Adrenal gland (tissue), 12 donors: Measurements from ENCODE around the gene RRBP1. TPM values are rescaled to one million over a fixed set of nuclear protein-coding genes. Genes with fewer than 3 reads are reported as not detected.
A peak's percentile ranks its signal among the peaks of the same experiment; 100 is the strongest.

Experiments
- DNase-seq, 7 donors: peaks; one replicate each; pipeline ENCODE4 v3.0.0-alpha.2; 2019 to 2020
- H3K27ac ChIP-seq, 5 donors: fragments of 200-600 bp; sonication (generic) in 4 of 5; 1 replicate in 3 of 5; 2 replicates in 2 of 5; pipeline versions ENCODE4 v1.5.1 to v1.8.0; 2016 to 2020; ENCODE audit warnings: mild to moderate bottlenecking in 1 of 5
- H3K27me3 ChIP-seq: fragments of 200-600 bp; 2 replicates; pipeline ENCODE4 v1.8.0; 2021
- H3K36me3 ChIP-seq, 2 donors: fragments of 200-600 bp; replicated peaks in 1 of 2; 1 replicate in 1 of 2; 2 replicates in 1 of 2; pipeline versions ENCODE4 v1.5.1 to v1.8.0; 2018 to 2022
- H3K4me1 ChIP-seq, 2 donors: fragments of 200-600 bp; replicated peaks in 1 of 2; 1 replicate in 1 of 2; 2 replicates in 1 of 2; pipeline versions ENCODE4 v1.5.1 to v1.8.0; 2018 to 2021
- H3K4me3 ChIP-seq, 4 donors: fragments of 200-600 bp; sonication (generic) in 3 of 4; one replicate each; pipeline ENCODE4 v1.5.1; 2016 to 2018
- H3K9me3 ChIP-seq, 3 donors: fragments of 200-600 bp; sonication (generic) in 1 of 3; replicated peaks in 1 of 3; 1 replicate in 2 of 3; 2 replicates in 1 of 3; pipeline versions ENCODE4 v1.5.1 to v1.8.0; 2016 to 2021
- POLR2A ChIP-seq, 2 donors: fragments of 450-650 bp; IDR thresholded peaks; one replicate each; pipeline ENCODE4 v1.6.1; 2017; ENCODE audit warnings: antibody characterized with exemption in 2 of 2, mild to moderate bottlenecking in 2 of 2, moderate library complexity in 1 of 2
- WGBS, 4 donors: extraction: QIAGEN DNeasy Blood & Tissue Kit in 2 of 4; methylation state at CpG; one replicate each; pipeline versions ENCODE4 v1.1.5 to v1.1.7; 2013 to 2017; 5-methylcytosine and 5-hydroxymethylcytosine counted together
- intact Hi-C, 2 donors: fragments of 100-400 bp; cut with DNase I; formaldehyde crosslinking; loops; one replicate each; pipeline versions ENCODE4 v1.14.1 to v1.15.0; 2022 to 2023
- polyA plus RNA-seq, 3 donors: library from polyadenylated mRNA; stranded (reverse); fragments of 200-250 nt in 2 of 3; fragments of 350-450 nt in 1 of 3; fragmentation: Illumina TruSeq in 1 of 3; extraction: RNeasy Lipid Tissue Mini Kit (QIAGEN cat#74804) in 1 of 3; gene quantifications; one replicate each; pipeline ENCODE4 v1.2.3, GENCODE V29; 2013 to 2014
- total RNA-seq, 9 donors: library from RNA; depleted of rRNA in 4 of 9; stranded (reverse); fragments of >200 nt in 4 of 9; fragments of 120-200 nt in 1 of 9; fragmentation: NEBNext Ultra II Directional in 1 of 9; extraction: Animal tissue kit (Norgen Biotek cat#: 25700) in 1 of 9; gene quantifications; one replicate each; pipeline versions ENCODE4 v1.1.0 to v1.2.4, GENCODE V29; 2013 to 2023
- TF ChIP-seq, protein P1 (sequence below), 6 experiments: fragments of 450-650 bp in 4 of 6; fragments of 200-600 bp in 2 of 6; sonication (generic) in 1 of 6; IDR thresholded peaks; 1 replicate in 5 of 6; 2 replicates in 1 of 6; pipeline versions ENCODE4 v1.5.1 to v1.8.0; 2016 to 2021; ENCODE audit warnings: antibody characterized with exemption in 6 of 6, mild to moderate bottlenecking in 2 of 6, moderate library complexity in 1 of 6
- donor health status: healthy with polysubstance abuse.
- donor health status: Bipolar disorder and iron deficiency.
- donor health status: DM: yes; HTN: yes; CAD: no.
- donor health status: DM: no; HTN: no; CAD: no.
- donor health status: DM: no; HTN: no; CAD: no.
- donor health status: DM: yes; HTN: yes; CAD: no.

RRBP1 gene
- total and polyA plus RNA-seq, 12 donors: 73.9 to 261 (median 122) TPM

DNA sequence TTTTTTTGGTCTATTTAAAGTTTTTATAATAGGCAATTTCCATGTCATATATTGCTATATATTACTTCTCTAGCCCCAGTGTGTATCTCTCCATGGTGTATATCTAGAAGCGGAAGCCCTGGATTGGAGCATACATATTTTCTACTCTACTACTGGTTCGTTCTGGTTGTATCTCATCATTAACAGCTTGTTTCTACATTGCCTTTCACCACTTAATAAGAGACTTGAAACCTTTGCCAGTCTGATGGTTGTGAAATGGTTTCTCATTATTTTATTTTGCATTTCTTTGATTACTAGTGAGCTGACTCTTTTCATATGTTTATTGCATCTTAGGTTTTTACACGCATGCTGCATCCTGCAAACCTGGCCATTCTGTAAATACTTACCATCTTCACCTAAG is 108.6 kb downstream of the RRBP1 start:
- no peak for DNase-seq
- peaks cover 0 to 6% of the 10 kb centered on the region in 2 donors for H3K36me3 ChIP-seq
- TF ChIP-seq POLR2A (IDR thresholded peaks at IDR 0.05): no peak
- TF ChIP-seq, protein P1, sequence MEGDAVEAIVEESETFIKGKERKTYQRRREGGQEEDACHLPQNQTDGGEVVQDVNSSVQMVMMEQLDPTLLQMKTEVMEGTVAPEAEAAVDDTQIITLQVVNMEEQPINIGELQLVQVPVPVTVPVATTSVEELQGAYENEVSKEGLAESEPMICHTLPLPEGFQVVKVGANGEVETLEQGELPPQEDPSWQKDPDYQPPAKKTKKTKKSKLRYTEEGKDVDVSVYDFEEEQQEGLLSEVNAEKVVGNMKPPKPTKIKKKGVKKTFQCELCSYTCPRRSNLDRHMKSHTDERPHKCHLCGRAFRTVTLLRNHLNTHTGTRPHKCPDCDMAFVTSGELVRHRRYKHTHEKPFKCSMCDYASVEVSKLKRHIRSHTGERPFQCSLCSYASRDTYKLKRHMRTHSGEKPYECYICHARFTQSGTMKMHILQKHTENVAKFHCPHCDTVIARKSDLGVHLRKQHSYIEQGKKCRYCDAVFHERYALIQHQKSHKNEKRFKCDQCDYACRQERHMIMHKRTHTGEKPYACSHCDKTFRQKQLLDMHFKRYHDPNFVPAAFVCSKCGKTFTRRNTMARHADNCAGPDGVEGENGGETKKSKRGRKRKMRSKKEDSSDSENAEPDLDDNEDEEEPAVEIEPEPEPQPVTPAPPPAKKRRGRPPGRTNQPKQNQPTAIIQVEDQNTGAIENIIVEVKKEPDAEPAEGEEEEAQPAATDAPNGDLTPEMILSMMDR (IDR thresholded peaks at IDR 0.05): no peak
- no peaks in the 10 kb centered on the region for H3K27me3 ChIP-seq
- H3K27ac ChIP-seq: no peak overlapping the region
- H3K4me3 ChIP-seq: no peak overlapping the region
- H3K4me1 ChIP-seq: peaks cover 25 to 54% of the 10 kb centered on the region in 2 donors
- intact Hi-C loops: no loop called here
- no peaks in the 10 kb centered on the region for H3K9me3 ChIP-seq
- 83 to 89% (median 88%) methylated on average over 3 of the region's 3 CpGs for WGBS, 4 donors

DNA sequence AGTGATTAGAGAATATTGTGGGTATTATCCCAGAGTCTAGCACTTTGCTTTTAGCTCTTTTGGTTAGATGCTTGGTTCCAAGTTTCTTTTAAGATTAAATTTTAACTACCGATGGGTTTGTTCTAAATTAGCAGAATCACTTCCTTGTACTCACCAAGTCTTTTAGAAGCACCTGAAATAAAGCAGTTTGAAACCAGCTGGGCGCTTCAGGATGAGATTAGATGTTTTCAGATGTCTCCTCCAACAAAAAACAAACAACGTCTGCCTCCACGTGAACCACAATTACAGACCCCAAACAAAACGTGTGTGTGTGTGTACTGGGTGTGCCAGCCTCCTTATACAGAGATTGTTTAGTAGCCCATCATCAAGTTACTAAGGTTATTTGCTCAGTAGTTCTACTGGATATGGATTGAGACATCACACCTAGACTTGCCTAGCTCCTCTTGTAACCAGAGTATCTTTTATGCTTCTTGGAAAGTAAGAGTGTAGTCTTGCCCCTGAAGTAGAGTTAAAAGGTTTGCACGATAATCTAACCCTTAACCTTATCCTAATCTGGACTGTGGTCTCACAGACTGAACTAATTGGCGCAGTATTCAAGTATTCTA is 109.9 kb downstream of the RRBP1 start:
- TF ChIP-seq, protein P1 (IDR thresholded peaks at IDR 0.05): no peak
- TF ChIP-seq POLR2A (IDR thresholded peaks at IDR 0.05): no peak
- Histone ChIP-seq H3K9me3 (no peaks in the 10 kb centered on the region), H3K27ac (peak overlapping the region in 2 of 5 donors; percentile 29 to 100), H3K4me1 (peaks cover 25 to 57% of the 10 kb centered on the region in 2 donors), H3K27me3 (no peaks in the 10 kb centered on the region), H3K36me3 (peaks cover 0 to 6% of the 10 kb centered on the region in 2 donors), H3K4me3 (peak overlapping the region in 1 of 4 donors; percentile 83)
- DNase-seq: no peak
- WGBS, 4 donors: 51 to 59% (median 56%) methylated on average over 7 of the region's 7 CpGs
- intact Hi-C loops: no loop called here

DNA sequence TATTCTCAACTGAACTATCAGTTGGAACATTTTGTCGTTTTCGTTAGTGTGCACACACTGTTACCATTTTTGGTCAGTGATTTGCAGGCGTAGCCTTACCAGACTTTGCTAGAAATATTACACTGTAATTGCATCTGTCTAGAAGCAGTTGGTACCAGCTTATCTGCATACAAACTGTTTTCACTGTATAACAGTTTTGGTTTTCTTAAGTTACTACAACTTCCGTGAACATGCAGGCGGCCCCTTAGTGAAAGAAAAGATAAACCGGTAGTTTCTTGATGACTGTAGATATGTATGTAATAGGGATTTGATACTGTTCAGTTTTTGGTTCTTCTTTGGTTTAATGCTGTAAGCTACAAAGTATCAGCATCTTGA is 110.9 kb downstream of the RRBP1 start:
- no peaks in the 10 kb centered on the region for H3K9me3 ChIP-seq
- no peak for TF ChIP-seq POLR2A (IDR thresholded peaks at IDR 0.05)
- TF ChIP-seq, protein P1 (IDR thresholded peaks at IDR 0.05): no peak
- peak overlapping the region in 4 of 5 donors; percentile 97 to 100 (median 100) for H3K27ac ChIP-seq
- H3K27me3 ChIP-seq: no peaks in the 10 kb centered on the region
- no peak for DNase-seq
- whole genome bisulfite sequencing, 4 donors: 7 to 19% (median 10%) methylated on average over 6 of the region's 6 CpGs
- peak overlapping the region; percentile 81 to 98 (median 89) for H3K4me3 ChIP-seq
- H3K36me3 ChIP-seq: peaks cover 0 to 6% of the 10 kb centered on the region in 2 donors
- intact Hi-C loops: no loop called here
- peaks cover 21 to 48% of the 10 kb centered on the region in 2 donors for H3K4me1 ChIP-seq

DNA sequence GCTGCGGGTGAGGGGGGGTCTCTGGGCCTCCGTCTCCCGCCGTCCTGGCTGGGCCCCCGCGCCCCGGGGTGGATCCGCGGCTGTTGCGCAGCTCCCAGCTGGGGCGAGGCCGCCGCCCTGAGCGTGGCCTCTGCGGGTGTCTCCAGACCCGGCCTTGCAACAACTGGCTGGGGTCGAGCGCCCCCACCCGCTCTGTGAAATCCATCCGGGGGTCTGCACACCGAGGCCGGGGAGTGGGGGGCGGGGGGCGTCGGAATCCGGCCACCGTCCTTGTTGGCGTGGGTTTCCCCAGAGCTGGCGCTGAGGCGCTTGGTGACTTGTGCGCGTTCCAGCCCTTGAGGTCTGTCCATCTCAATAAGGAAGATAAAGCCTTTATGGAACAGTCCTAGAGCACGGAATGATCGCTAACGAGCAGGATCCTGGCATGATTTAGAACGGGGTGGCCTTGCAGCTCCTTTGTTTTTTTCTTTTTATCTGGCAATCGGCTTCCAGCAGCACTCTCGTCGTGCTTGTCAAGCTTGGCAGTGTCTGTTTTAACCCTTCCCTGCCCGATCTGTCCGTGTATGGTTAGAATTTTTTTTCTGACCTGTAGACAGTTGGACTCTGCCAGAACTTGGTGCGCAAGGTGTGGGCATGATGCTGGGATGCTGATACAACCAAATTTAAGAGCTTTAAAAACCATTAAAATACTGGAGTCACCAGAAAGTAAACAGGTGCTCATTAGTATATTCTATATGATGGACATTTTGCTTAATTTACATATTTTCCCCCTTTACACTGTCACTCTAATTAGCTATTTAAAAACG is 111.5 kb downstream of the RRBP1 start:
- Histone ChIP-seq H3K4me3 (peak overlapping the region; percentile 81 to 98 (median 89)), H3K27me3 (no peaks in the 10 kb centered on the region), H3K27ac (peak overlapping the region; percentile 97 to 100 (median 99)), H3K9me3 (no peaks in the 10 kb centered on the region), H3K36me3 (peaks cover 0 to 6% of the 10 kb centered on the region in 2 donors), H3K4me1 (peaks cover 21 to 43% of the 10 kb centered on the region in 2 donors)
- TF ChIP-seq POLR2A (IDR thresholded peaks at IDR 0.05): peak; percentile 47 to 81
- TF ChIP-seq, protein P1 (IDR thresholded peaks at IDR 0.05): no peak
- intact Hi-C loops: no loop called here
- peak; percentile 71 to 90 (median 84) for DNase-seq
- 1 to 2% (median 1%) methylated on average over 16 to 43 of the region's 43 CpGs for WGBS, 4 donors
